Germinal center (tissue), 1 donor: Measurements from ENCODE around the gene IQSEC3.
"Not testable (repeated sequence)": the region's sequence is repeated elsewhere in the genome, so short reads cannot be mapped to it uniquely, and the experiment has no call there.

Source experiments
- DNase-seq: peaks from one replicate; pipeline ENCODE4 v3.0.0; 2012; ENCODE audit warnings: mixed read lengths, low spot score

Gene IQSEC3

GRCh38 chr12:66428-66781 is at the start of gene IQSEC3:
Gene IQSEC3, plus strand, starts transcription at chr12:66767. Its CDS starts 116 bp downstream, at chr12:66883.
- not testable (repeated sequence) for DNase-seq

DNA sequence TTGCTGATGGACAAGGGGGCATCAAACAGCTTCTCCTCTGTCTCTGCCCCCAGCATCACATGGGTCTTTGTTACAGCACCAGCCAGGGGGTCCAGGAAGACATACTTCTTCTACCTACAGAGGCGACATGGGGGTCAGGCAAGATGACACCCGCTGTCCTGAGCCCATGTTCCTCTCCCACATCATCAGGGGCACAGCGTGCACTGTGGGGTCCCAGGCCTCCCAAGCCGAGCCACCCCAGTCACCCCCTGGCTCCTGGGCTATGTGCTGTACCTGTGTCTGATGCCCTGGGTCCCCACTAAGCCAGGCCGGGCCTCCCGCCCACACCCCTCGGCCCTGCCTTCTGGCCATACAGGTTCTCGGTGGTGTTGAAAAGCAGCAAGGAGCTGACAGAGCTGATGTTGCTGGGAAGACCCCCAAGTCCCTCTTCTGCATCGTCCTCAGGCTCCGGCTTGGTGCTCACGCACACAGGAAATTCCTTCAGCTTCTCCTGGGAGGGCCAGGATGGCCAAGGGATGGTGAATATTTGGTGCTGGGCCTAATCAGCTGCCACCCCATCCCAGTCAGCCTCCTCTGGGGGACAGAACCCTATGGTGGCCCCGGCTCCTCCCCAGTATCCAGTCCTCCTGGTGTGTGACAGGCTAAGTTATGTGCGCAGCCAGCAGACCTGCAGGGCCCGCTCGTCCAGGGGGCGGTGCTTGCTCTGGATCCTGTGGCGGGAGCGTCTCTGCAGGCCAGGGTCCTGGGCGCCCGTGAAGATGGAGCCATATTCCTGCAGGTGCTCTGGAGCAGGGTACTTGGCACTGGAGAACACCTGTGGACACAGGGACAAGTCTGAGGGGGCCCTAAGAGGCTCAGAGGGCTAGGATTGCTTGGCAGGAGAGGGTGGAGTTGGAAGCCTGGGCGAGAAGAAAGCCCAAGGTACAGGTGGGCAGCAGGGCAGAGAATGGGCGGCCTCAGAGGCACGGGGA is 48.9 kb upstream of the IQSEC3 start:
- not testable (repeated sequence) for DNase-seq

- not testable (repeated sequence) for DNase-seq
These were observed 47.6 kb upstream of the IQSEC3 start for GRCh38 chr12:18821-19567.

- DNase-seq: not testable (repeated sequence)
These were observed 46.7 kb upstream of the IQSEC3 start for GRCh38 chr12:19906-20305.

DNA sequence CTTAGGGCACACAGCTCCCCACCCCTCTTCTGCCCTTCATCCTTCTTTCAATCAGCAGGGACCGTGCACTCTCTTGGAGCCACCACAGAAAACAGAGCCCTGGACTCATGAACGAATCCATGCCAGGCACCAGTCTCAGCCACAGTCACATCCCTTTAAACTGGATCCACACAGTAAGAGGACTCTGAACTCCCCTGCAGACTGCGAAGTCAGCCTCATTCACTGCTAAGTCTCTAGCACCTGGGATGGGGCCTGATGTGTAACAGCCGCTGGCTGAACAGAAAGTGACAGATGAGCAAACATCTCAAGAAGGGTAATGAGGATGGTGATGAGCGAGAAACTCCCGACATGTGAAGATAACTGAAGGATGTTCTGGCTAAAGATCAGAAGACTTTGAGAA is 45.8 kb upstream of the IQSEC3 start:
- DNase-seq: no peak

DNA sequence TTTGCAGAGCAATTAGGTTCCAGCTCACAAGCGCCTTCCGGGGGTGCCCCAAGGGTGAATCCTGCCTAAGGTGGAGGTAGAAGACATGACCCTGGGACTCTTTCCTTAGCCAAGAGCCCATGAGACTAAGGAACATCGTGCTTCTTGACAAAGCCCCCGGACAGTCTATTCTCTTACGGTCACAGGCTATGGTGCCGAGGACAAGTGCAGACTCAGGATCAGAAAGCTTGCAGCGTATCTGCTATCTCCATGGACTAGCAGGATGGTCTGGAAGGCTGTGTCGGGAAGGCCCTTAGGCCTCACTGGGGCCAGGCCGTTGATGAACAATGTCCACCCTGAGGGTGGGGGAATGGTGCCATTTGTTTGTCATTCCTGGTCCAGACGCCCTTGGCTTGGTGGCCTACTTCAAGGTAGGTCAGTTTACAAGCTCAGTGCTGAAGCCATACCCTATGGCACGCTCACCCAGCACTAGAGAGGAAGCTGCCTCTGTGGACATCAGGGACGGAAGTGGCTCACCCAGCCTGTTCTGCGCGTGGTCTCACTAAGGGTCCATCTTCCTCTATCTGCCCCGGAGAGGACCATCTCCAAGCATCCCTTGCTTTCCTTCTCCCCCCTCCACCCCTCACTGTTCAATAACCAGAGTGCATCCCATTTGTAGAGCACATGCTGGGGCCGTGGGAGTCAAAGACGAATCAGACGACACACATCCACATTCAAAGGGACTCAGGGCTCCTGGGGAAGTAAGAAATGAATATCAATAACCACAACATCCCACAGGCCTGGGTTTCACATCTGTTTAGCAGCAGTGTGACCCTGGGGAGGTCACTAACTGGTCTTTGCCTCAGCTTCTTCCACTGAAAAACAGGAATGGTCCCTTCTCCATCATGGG is 45.0 kb upstream of the IQSEC3 start:
- no peak for DNase-seq

DNA sequence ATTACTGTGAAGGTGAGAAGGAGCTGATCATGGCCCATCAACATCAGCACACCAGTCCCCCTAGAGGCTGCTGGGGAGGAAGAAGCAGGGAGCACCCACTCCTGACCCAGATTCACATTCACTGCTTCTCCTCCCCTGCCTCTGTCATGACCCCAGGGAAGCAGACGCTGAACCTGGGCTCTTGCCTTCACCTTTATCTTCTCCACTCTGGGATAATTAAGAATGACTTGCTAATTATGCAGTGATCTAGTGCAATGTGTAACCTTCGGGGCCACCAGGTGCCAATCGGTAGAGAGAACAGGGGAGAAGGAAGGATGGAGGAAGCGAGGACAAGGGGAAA is 44.4 kb upstream of the IQSEC3 start:
- no peak for DNase-seq

- DNase-seq: no peak
These were observed 43.9 kb upstream of the IQSEC3 start for GRCh38 chr12:22530-23201.

- DNase-seq: not testable (repeated sequence)
These were observed 38.7 kb upstream of the IQSEC3 start for GRCh38 chr12:27904-28303.

DNA sequence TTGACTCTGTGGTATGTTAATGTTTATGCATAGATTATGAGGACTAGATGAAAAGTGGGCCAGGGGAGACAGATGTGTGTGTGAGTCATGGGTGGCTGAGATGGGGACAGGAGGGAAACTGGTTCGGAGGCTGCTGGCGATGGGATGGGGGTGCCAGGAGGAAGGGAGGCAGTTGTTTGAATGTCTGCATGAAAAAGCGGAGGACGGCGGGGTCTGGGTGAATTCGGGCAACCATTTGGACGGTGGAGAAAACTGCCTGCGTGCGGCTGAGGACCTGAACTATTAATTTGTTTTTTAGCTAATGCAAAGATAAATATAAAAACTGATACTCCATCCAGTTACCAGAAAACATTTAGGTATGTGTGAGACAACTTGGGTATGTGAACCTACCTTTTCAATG is 27.8 kb upstream of the IQSEC3 start:
- not testable (repeated sequence) for DNase-seq

DNA sequence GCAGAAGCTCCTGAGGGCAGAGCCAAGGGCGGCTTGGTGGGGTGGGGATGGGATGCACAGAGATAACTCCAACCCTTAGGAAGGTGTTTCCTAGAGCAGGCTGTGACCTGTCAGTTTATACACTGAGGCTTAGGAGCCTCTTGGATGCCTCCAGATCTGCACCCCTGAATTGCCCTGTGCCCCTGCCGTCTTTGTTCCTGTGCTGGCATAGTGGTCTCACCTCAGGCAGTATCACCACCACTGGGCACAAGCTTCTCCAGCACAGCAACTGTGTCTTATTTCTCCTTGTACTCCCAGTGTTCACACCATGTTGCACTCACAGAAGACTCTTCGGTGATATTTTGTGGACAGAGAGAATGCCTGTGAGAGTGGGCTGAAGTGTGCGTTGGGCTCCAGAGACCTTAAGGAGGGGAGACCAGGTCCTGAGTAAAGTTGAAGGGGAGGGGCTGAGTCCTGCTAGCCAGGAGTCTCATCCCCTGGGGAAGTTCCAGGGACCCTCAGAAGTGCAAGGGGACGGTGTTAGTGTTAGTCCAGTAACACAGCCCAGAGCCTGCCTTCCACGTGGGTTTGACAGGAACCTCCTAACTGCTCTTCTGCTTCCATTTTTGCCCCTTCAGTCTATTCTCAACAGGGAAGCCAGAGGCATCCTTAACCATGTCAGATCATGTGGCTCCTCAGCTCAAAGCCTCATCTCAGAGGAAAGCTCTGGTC is 26.9 kb upstream of the IQSEC3 start:
- not testable (repeated sequence) for DNase-seq

DNA sequence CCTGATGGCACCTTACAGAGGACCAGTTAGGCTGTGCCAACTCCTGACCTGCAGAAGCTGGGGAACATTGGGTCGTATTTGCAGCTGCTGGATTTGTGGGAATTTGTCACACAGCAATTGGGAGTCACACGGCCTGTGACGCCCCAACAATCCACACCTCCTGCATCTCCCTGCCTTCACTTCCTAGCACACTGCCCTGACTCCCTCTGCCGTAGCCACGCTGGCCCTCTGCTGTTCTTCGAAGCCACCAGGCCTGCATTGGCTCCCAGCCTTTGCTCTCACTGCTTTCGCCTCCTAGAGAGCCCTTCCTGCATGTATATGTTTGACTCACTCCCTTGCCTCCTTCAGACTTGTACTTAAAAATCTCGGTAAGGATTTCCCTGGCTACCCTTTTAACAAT is 22.2 kb upstream of the IQSEC3 start:
- DNase-seq: not testable (repeated sequence)

- DNase-seq: not testable (repeated sequence)
These were observed 21.2 kb upstream of the IQSEC3 start for GRCh38 chr12:45235-45990.

GRCh38 chr12:45991-46358 is 20.6 kb upstream of the IQSEC3 start:
- not testable (repeated sequence) for DNase-seq

DNA sequence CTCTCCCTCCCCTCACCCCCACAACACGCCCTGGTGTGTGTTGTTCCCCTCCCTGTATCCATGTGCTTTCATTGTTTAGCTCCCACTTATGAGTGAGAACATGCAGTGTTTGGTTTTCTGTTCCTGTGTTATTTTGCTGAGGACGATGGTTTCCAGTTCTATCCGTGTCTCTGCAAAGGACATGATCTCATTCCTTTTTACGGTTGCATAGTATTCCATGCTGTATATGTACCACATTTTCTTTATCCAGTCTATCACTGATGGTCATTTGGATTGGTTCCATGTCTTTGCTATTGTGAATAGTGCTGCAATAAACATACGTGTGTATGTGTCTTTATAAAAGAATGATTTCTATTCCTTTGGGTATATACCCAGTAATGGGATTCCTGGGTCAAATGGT is 20.0 kb upstream of the IQSEC3 start:
- DNase-seq: not testable (repeated sequence)

GRCh38 chr12:47699-48226 is 18.8 kb upstream of the IQSEC3 start:
- not testable (repeated sequence) for DNase-seq

- not testable (repeated sequence) for DNase-seq
These were observed 17.4 kb upstream of the IQSEC3 start for GRCh38 chr12:49149-49548.

DNA sequence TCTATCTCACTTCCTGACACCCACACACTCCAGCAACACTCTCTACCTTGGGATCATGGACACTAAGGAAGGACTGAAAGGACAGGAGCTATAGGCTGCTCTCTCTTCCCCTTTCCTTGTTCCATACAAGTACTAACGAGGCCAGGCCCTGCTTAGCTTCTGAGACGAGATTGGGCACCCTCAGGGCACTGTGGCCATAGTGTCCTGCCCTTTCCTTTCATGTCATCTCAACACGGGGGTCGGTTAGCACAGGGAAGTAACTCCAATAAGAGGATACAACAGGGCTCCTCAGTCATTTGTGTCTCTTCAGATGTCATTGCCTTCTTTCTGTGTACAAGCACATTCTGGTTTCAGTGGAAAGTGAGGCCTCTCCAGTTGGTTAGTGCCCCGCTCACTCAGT is 15.5 kb upstream of the IQSEC3 start:
- DNase-seq: not testable (repeated sequence)

GRCh38 chr12:51962-52361 is 14.6 kb upstream of the IQSEC3 start:
- not testable (repeated sequence) for DNase-seq
